Calu3 (cell line): ENCODE measurements around the gene STX3. TPM values are rescaled to one million over a fixed set of nuclear protein-coding genes. Genes with fewer than 3 reads are reported as not detected.

ENCODE experiments used
- BruUV-seq: library from RNA; stranded (reverse); fragments of 400-500 nt; replicated peaks from 2 replicates; lab custom pipeline; 2021; lab: Mats Ljungman, UMichigan
- CTCF ChIA-PET: fragments of 300-600 bp; sonication (Branson Sonifier 250); formaldehyde crosslinking; loops from one replicate; lab custom pipeline; 2022; ENCODE audit warnings: antibody characterized with exemption; lab: Charles Lee
- DNase-seq: peaks from one replicate; pipeline ENCODE4 v3.0.0; 2022
- H3K27ac Mint-ChIP-seq: one replicate; pipeline ENCODE4 v1.8.0; 2022; ENCODE audit warnings: mixed read lengths; ENCODE audit not compliant: unreplicated experiment
- H3K27me3 Mint-ChIP-seq: one replicate; pipeline ENCODE4 v1.8.0; 2022; ENCODE audit warnings: mixed read lengths; ENCODE audit not compliant: unreplicated experiment
- H3K36me3 Mint-ChIP-seq: one replicate; pipeline ENCODE4 v1.8.0; 2022; ENCODE audit warnings: mild to moderate bottlenecking, moderate library complexity, mixed read lengths; ENCODE audit not compliant: insufficient read depth, unreplicated experiment
- H3K4me1 Mint-ChIP-seq: one replicate; pipeline ENCODE4 v1.8.0; 2022; ENCODE audit warnings: mild to moderate bottlenecking, low read depth, mixed read lengths; ENCODE audit not compliant: unreplicated experiment
- H3K4me3 Mint-ChIP-seq: one replicate; pipeline ENCODE4 v1.8.0; 2022; ENCODE audit warnings: mild to moderate bottlenecking, low read depth, moderate library complexity, mixed read lengths; ENCODE audit not compliant: unreplicated experiment
- H3K9me3 Mint-ChIP-seq: one replicate; pipeline ENCODE4 v1.8.0; 2022; ENCODE audit warnings: low read depth, mixed read lengths; ENCODE audit not compliant: unreplicated experiment
- CTCF ChIP-seq: fragments of 200-600 bp; IDR thresholded peaks from one replicate; pipeline ENCODE4 v1.8.0; 2022; ENCODE audit warnings: antibody characterized with exemption; ENCODE audit not compliant: unreplicated experiment
- intact Hi-C: fragments of 100-400 bp; cut with micrococcal nuclease; formaldehyde crosslinking; loops from one replicate; pipeline ENCODE4 v1.10.0; 2022; ENCODE audit not compliant: unreplicated experiment
- total RNA-seq: library from RNA; stranded (reverse); gene quantifications from 2 replicates; pipeline ENCODE4 v1.2.3, GENCODE V29; 2022

Gene STX3
- total RNA-seq, 1 experiment from 2014 or later, result 50.1 TPM

- Mint-ChIP-seq H3K27me3 (peaks cover 27% of the 10 kb centered on the region), H3K36me3 (no peaks in the 10 kb centered on the region), H3K9me3 (no peaks in the 10 kb centered on the region), H3K4me1 (peaks cover 20% of the 10 kb centered on the region), H3K4me3 (no peak overlapping the region), H3K27ac (no peak overlapping the region)
- intact Hi-C loops, result no loop called here
- no TSS peak for BruUV-seq
- no peak for DNase-seq
- CTCF ChIA-PET, result interaction anchor here (0.6 to 0.8 kb wide), 2 partner anchors 106 to 140 kb away, joined by 3 to 6 read pairs; no protein-coding TSS in a partner anchor
- TF ChIP-seq CTCF, result no peak
Measured at GRCh38 chr11:59710136-59710847, 44.9 kb upstream of the STX3 start.

- no peaks in the 10 kb centered on the region for H3K9me3 Mint-ChIP-seq
- DNase-seq, result no peak
- no peaks in the 10 kb centered on the region for H3K4me1 Mint-ChIP-seq
- CTCF ChIA-PET, result no interaction called here
- H3K4me3 Mint-ChIP-seq, result no peak within 1 kb of the TSS
- H3K27ac Mint-ChIP-seq, result no peak within 1 kb of the TSS
- intact Hi-C loops, result no loop called here
- H3K27me3 Mint-ChIP-seq, result peaks cover 60% of the 10 kb centered on the region
- no peaks in the 10 kb centered on the region for H3K36me3 Mint-ChIP-seq
- no peak for TF ChIP-seq CTCF
- no TSS peak for BruUV-seq
Measured at GRCh38 chr11:59713745-59714144, 41.4 kb upstream of the STX3 start, which contains the start of gene OR10V1. Gene OR10V1 (minus strand): TSS chr11:59713845. CDS start chr11:59713845, 0 bp downstream.

GRCh38 chr11:59716051-59716450 is 39.1 kb upstream of the STX3 start:
- intact Hi-C loops, result no loop called here
- no peaks in the 10 kb centered on the region for H3K4me1 Mint-ChIP-seq
- H3K27ac Mint-ChIP-seq, result no peak overlapping the region
- peaks cover 67% of the 10 kb centered on the region for H3K27me3 Mint-ChIP-seq
- H3K36me3 Mint-ChIP-seq, result no peaks in the 10 kb centered on the region
- no peak for DNase-seq
- no peak for TF ChIP-seq CTCF
- H3K4me3 Mint-ChIP-seq, result no peak overlapping the region
- H3K9me3 Mint-ChIP-seq, result no peaks in the 10 kb centered on the region
- BruUV-seq, result no TSS peak
- CTCF ChIA-PET, result no interaction called here

GRCh38 chr11:59719556-59719955 is 35.6 kb upstream of the STX3 start:
- intact Hi-C loops, result no loop called here
- Mint-ChIP-seq H3K4me1 (no peaks in the 10 kb centered on the region), H3K36me3 (no peaks in the 10 kb centered on the region), H3K27me3 (peaks cover 76% of the 10 kb centered on the region), H3K27ac (no peak overlapping the region), H3K9me3 (no peaks in the 10 kb centered on the region), H3K4me3 (no peak overlapping the region)
- no peak for DNase-seq
- no peak for TF ChIP-seq CTCF
- CTCF ChIA-PET, result no interaction called here
- BruUV-seq, result no TSS peak
